ENCODE results near the gene NTNG1. TPM values are rescaled to one million over a fixed set of nuclear protein-coding genes. Genes with fewer than 3 reads are reported as not detected.

NTNG1 gene
- total and polyA plus RNA-seq, 10 of the 15 experiments (the other 5 are each of a cell fraction or from before 2014, with no cell fraction given) = 0.18 to 2.3 (median 1.1) TPM; not detected in 1

- ATAC-seq (no peak), DNase-seq (ENCODE audit: low read depth, low spot score) (no peak), FAIRE-seq (no peak)
- intact Hi-C loops (cut with micrococcal nuclease; ENCODE audit: unreplicated experiment) = loop anchor here (10.0 kb wide), 1 partner anchor 851 kb away; no protein-coding TSS in a partner anchor
- ChIA-PET RAD21 (ENCODE audit: unreplicated experiment) (interaction anchor here (1.0 to 4.6 kb wide), 2 partner anchors 187 to 256 kb away, joined by 3 to 34 read pairs; no protein-coding TSS in a partner anchor), POLR2A (interaction anchor here (0.6 kb wide), 1 partner anchor 19 kb away, joined by 3 read pairs; no protein-coding TSS in a partner anchor), CTCF (interaction anchor here (0.9 to 9.2 kb wide), 5 partner anchors 10 to 255 kb away, joined by 3 to 124 read pairs (median 3); no protein-coding TSS in a partner anchor), SMC1A (ENCODE audit: uncharacterized antibody, unreplicated experiment) (interaction anchor here (0.7 to 9.6 kb wide), 8 partner anchors 9 to 474 kb away, joined by 3 to 98 read pairs (median 3); no protein-coding TSS in a partner anchor)
- no peaks in the 10 kb centered on the region for H3K4me1 ChIP-seq (ENCODE audit: control insufficient read depth, insufficient read depth, low read length)
- H3K27me3 ChIP-seq (replicated peaks in 1 of 2; ENCODE audit: control insufficient read depth in 2 of 2, insufficient read depth in 2 of 2, low read length in 1 of 2) = no peaks in the 10 kb centered on the region
- no peak overlapping the region for H3K9ac ChIP-seq (ENCODE audit: control insufficient read depth, insufficient read depth, low read length)
- no peak overlapping the region for H2AFZ ChIP-seq (ENCODE audit: control insufficient read depth, low read depth, low read length)
- 46% methylated on average over 3 of the region's 3 CpGs for WGBS (ENCODE audit: insufficient coverage, insufficient replicate concordance, low lambda C conversion rate, missing lambda C conversion rate)
- H3K4me3 ChIP-seq = no peak overlapping the region
- H3K79me2 ChIP-seq (ENCODE audit: control insufficient read depth, insufficient read depth, low read length) = no peaks in the 10 kb centered on the region
- no TSS peak for BruUV-seq (replicated peaks)
- no peaks in the 10 kb centered on the region for H4K20me1 ChIP-seq (ENCODE audit: control insufficient read depth, insufficient read depth)
- no peaks in the 10 kb centered on the region for H3K36me3 ChIP-seq (ENCODE audit: control insufficient read depth in 2 of 2, insufficient read depth in 2 of 2, low read length in 1 of 2)
- no peak overlapping the region for H3K4me2 ChIP-seq (ENCODE audit: control insufficient read depth, insufficient read depth)
- H3K9me3 ChIP-seq (replicated peaks; ENCODE audit: control insufficient read depth, insufficient read depth, low read length) = no peaks in the 10 kb centered on the region
- in situ Hi-C loops (cut with MboI) = no loop called here
- TF ChIP-seq NFXL1 (IDR thresholded peaks at IDR 0.05; ENCODE audit: borderline replicate concordance) (no peak), SREBF2 (IDR thresholded peaks at IDR 0.05; ENCODE audit: low read length) (no peak), ZNF592 (IDR thresholded peaks at IDR 0.05) (no peak), PAX8 (IDR thresholded peaks at IDR 0.05) (no peak), CTCF (IDR thresholded peaks at IDR 0.05 in 2 of 3, conservative IDR thresholded peaks at IDR 0.05 in 1 of 3; ENCODE audit: control insufficient read depth in 2 of 3, extremely low read depth in 1 of 3, insufficient read depth in 1 of 3, low read depth in 3 of 3, low read length in 3 of 3) (no peak), MXI1 (IDR thresholded peaks at IDR 0.05; ENCODE audit: low read depth, low read length) (no peak), HSF1 (IDR thresholded peaks at IDR 0.05; ENCODE audit: low read depth, low read length) (no peak), NRF1 (conservative IDR thresholded peaks at IDR 0.05; ENCODE audit: low read depth, low read length) (no peak), RAD21 (IDR thresholded peaks at IDR 0.05; ENCODE audit: insufficient read depth, low read depth, low read length) (no peak), NFYB (IDR thresholded peaks at IDR 0.05; ENCODE audit: insufficient read depth, low read depth, low read length) (no peak), PML (IDR thresholded peaks at IDR 0.05; ENCODE audit: low read length) (no peak), SMAD1 (IDR thresholded peaks at IDR 0.05; ENCODE audit: low read depth, partially characterized antibody) (no peak), RUNX3 (IDR thresholded peaks at IDR 0.05; ENCODE audit: low read length) (no peak)
- H3K27ac ChIP-seq (ENCODE audit: control insufficient read depth, insufficient read depth) = no peak overlapping the region
Observed at GRCh38 chr1:107273515-107273914, 132.7 kb downstream of the NTNG1 start.
